ENCODE results near the gene ZBTB44. TPM values are rescaled to one million over a fixed set of nuclear protein-coding genes. Genes with fewer than 3 reads are reported as not detected.
A peak's percentile ranks its signal among the peaks of the same experiment; 100 is the strongest.

ZBTB44 gene, protein sequence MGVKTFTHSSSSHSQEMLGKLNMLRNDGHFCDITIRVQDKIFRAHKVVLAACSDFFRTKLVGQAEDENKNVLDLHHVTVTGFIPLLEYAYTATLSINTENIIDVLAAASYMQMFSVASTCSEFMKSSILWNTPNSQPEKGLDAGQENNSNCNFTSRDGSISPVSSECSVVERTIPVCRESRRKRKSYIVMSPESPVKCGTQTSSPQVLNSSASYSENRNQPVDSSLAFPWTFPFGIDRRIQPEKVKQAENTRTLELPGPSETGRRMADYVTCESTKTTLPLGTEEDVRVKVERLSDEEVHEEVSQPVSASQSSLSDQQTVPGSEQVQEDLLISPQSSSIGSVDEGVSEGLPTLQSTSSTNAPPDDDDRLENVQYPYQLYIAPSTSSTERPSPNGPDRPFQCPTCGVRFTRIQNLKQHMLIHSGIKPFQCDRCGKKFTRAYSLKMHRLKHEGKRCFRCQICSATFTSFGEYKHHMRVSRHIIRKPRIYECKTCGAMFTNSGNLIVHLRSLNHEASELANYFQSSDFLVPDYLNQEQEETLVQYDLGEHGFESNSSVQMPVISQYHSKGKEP
- polyA plus RNA-seq (2013, experiment 1 of 2): 7.1 TPM
- 6.9 TPM for polyA plus RNA-seq (2013, experiment 2 of 2)

GRCh38 chr11:130314750-130315285 is at the start of gene ZBTB44:
Gene ZBTB44 (minus strand): TSS chr11:130314917. CDS start chr11:130261873, 53,044 bp downstream.
- Histone ChIP-seq H3K4me2 (ENCODE audit: low read length, poor library complexity, severe bottlenecking) (peak within 1 kb of the TSS; percentile 51), H3K4ac (ENCODE audit: low read depth in 1 of 2, low read length in 2 of 2) (peak within 1 kb of the TSS in 1 of 2 experiments; percentile 61), H2BK12ac (ENCODE audit: low read length in 2 of 2) (peak within 1 kb of the TSS in 1 of 2 experiments; percentile 78), H4K8ac (ENCODE audit: low read length) (peak within 1 kb of the TSS; percentile 99), H3K36me3 (ENCODE audit: control insufficient read depth in 1 of 2, insufficient read depth in 2 of 2, low read depth in 1 of 2, low read length in 2 of 2) (no peaks in the 10 kb centered on the region), H2AK5ac (ENCODE audit: low read length, severe bottlenecking) (peak within 1 kb of the TSS; percentile 14), H2AFZ (ENCODE audit: low read depth, low read length) (peak within 1 kb of the TSS; percentile 86), H3K27me3 (ENCODE audit: control insufficient read depth in 1 of 2, insufficient read depth in 1 of 2, low read length in 2 of 2) (no peaks in the 10 kb centered on the region), H3K4me3 (ENCODE audit: insufficient read depth in 1 of 2, low read depth in 1 of 2, low read length in 2 of 2) (peak within 1 kb of the TSS; percentile 87 to 91), H3K18ac (ENCODE audit: low read depth in 1 of 2, low read length in 2 of 2) (peak within 1 kb of the TSS; percentile 91 to 92), H2BK15ac (ENCODE audit: low read depth, poor library complexity, severe bottlenecking) (peak within 1 kb of the TSS; percentile 80), H3K79me1 (replicated peaks; ENCODE audit: low read length, poor library complexity, severe bottlenecking) (peaks cover 13% of the 10 kb centered on the region), H4K91ac (ENCODE audit: low read length) (peak within 1 kb of the TSS; percentile 68), H2BK5ac (ENCODE audit: low read depth, low read length, poor library complexity, severe bottlenecking) (peak within 1 kb of the TSS; percentile 79), H3K9ac (ENCODE audit: low read length) (peak within 1 kb of the TSS; percentile 87), H3K23ac (ENCODE audit: low read length in 2 of 2) (peak within 1 kb of the TSS in 1 of 2 experiments; percentile 96), H3K4me1 (ENCODE audit: control insufficient read depth, insufficient read depth, low read depth, low read length) (peaks cover 14% of the 10 kb centered on the region), H3K14ac (ENCODE audit: low read length in 2 of 2) (peak within 1 kb of the TSS in 1 of 2 experiments; percentile 84), H3K27ac (ENCODE audit: low read length, poor library complexity, severe bottlenecking) (peak within 1 kb of the TSS; percentile 57), H3K9me3 (ENCODE audit: control insufficient read depth, low read length) (peaks cover 2% of the 10 kb centered on the region), H2BK120ac (ENCODE audit: low read depth, low read length) (peak within 1 kb of the TSS; percentile 79)
- WGBS: 8% methylated on average over 24 of the region's 42 CpGs
- DNase-seq: peak; percentile 84

- no peak overlapping the region for H3K4me2 ChIP-seq (ENCODE audit: low read length, poor library complexity, severe bottlenecking)
- H3K4me1 ChIP-seq (ENCODE audit: control insufficient read depth, insufficient read depth, low read depth, low read length): no peaks in the 10 kb centered on the region
- no peak overlapping the region for H3K27ac ChIP-seq (ENCODE audit: low read length, poor library complexity, severe bottlenecking)
- H3K79me1 ChIP-seq (replicated peaks; ENCODE audit: low read length, poor library complexity, severe bottlenecking): no peaks in the 10 kb centered on the region
- no peak overlapping the region for H3K23ac ChIP-seq (ENCODE audit: low read length in 2 of 2)
- H3K9ac ChIP-seq (ENCODE audit: low read length): no peak overlapping the region
- H3K14ac ChIP-seq (ENCODE audit: low read length in 2 of 2): no peak overlapping the region
- no peak overlapping the region for H2AFZ ChIP-seq (ENCODE audit: low read depth, low read length)
- DNase-seq: no peak
- no peak overlapping the region for H3K4ac ChIP-seq (ENCODE audit: low read depth in 1 of 2, low read length in 2 of 2)
- H2BK120ac ChIP-seq (ENCODE audit: low read depth, low read length): no peak overlapping the region
- peaks cover 2 to 16% of the 10 kb centered on the region in 2 experiments for H3K27me3 ChIP-seq (ENCODE audit: control insufficient read depth in 1 of 2, insufficient read depth in 1 of 2, low read length in 2 of 2)
- H3K36me3 ChIP-seq (ENCODE audit: control insufficient read depth in 1 of 2, insufficient read depth in 2 of 2, low read depth in 1 of 2, low read length in 2 of 2): no peaks in the 10 kb centered on the region
- H3K18ac ChIP-seq (ENCODE audit: low read depth in 1 of 2, low read length in 2 of 2): no peak overlapping the region
- no peak overlapping the region for H2BK15ac ChIP-seq (ENCODE audit: low read depth, poor library complexity, severe bottlenecking)
- H3K9me3 ChIP-seq (ENCODE audit: control insufficient read depth, low read length): peaks cover 22% of the 10 kb centered on the region
- no peak overlapping the region for H2AK5ac ChIP-seq (ENCODE audit: low read length, severe bottlenecking)
- no peak overlapping the region for H3K4me3 ChIP-seq (ENCODE audit: insufficient read depth in 1 of 2, low read depth in 1 of 2, low read length in 2 of 2)
- no peak overlapping the region for H4K91ac ChIP-seq (ENCODE audit: low read length)
- no peak overlapping the region for H4K8ac ChIP-seq (ENCODE audit: low read length)
- H2BK5ac ChIP-seq (ENCODE audit: low read depth, low read length, poor library complexity, severe bottlenecking): no peak overlapping the region
- H2BK12ac ChIP-seq (ENCODE audit: low read length in 2 of 2): no peak overlapping the region
Measured at GRCh38 chr11:130359419-130359818, 44.7 kb upstream of the ZBTB44 start.

DNA sequence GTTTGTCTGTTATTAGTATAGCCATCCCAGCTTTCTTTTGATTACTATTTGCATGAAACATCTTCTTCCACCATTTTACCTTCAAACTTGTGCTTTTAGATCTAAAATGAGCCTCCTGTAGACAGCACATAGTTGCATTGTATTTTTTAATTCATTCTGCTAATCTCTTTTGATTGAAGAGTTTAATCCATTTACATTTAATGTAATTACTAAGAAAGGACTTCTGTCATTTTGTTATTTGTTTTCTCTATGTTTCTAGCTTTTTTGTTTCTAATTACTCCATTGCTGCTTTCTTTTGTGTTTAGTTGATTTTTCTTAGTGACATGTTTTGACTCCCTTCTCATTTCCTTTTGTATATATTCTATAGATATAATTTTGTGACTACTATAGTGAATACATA is 43.7 kb upstream of the ZBTB44 start:
- no peak for DNase-seq
- Histone ChIP-seq H4K91ac (ENCODE audit: low read length) (no peak overlapping the region), H2BK15ac (ENCODE audit: low read depth, poor library complexity, severe bottlenecking) (no peak overlapping the region), H3K14ac (ENCODE audit: low read length in 2 of 2) (no peak overlapping the region), H2BK5ac (ENCODE audit: low read depth, low read length, poor library complexity, severe bottlenecking) (no peak overlapping the region), H3K79me1 (replicated peaks; ENCODE audit: low read length, poor library complexity, severe bottlenecking) (no peaks in the 10 kb centered on the region), H3K4ac (ENCODE audit: low read depth in 1 of 2, low read length in 2 of 2) (no peak overlapping the region), H2BK12ac (ENCODE audit: low read length in 2 of 2) (no peak overlapping the region), H2AK5ac (ENCODE audit: low read length, severe bottlenecking) (no peak overlapping the region), H3K36me3 (ENCODE audit: control insufficient read depth in 1 of 2, insufficient read depth in 2 of 2, low read depth in 1 of 2, low read length in 2 of 2) (no peaks in the 10 kb centered on the region), H2BK120ac (ENCODE audit: low read depth, low read length) (no peak overlapping the region), H2AFZ (ENCODE audit: low read depth, low read length) (no peak overlapping the region), H3K4me1 (ENCODE audit: control insufficient read depth, insufficient read depth, low read depth, low read length) (no peaks in the 10 kb centered on the region), H3K23ac (ENCODE audit: low read length in 2 of 2) (no peak overlapping the region), H3K27me3 (ENCODE audit: control insufficient read depth in 1 of 2, insufficient read depth in 1 of 2, low read length in 2 of 2) (peaks cover 3 to 6% of the 10 kb centered on the region in 2 experiments), H3K9ac (ENCODE audit: low read length) (no peak overlapping the region), H4K8ac (ENCODE audit: low read length) (no peak overlapping the region), H3K9me3 (ENCODE audit: control insufficient read depth, low read length) (peaks cover 22% of the 10 kb centered on the region), H3K18ac (ENCODE audit: low read depth in 1 of 2, low read length in 2 of 2) (no peak overlapping the region), H3K4me3 (ENCODE audit: insufficient read depth in 1 of 2, low read depth in 1 of 2, low read length in 2 of 2) (no peak overlapping the region), H3K4me2 (ENCODE audit: low read length, poor library complexity, severe bottlenecking) (no peak overlapping the region), H3K27ac (ENCODE audit: low read length, poor library complexity, severe bottlenecking) (no peak overlapping the region)

DNA sequence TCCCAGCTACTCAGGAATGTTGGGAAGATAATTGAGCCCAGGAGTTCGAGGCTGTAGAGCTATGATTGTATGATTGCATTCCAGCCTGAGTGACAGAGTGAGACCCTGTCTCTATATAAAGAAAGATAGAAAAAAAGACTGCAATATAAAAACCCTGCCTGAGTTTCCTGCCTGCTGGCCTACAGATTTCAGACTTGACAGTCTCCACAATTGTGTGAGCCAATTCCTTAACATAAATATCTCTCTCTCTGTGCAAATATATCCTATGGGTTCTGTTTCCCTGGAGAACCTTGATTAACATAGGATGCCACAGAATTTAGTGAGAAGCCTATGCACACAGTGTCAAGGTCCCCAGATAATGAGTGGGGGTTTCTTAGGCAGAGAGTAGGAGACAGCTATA is 32.5 kb upstream of the ZBTB44 start:
- Histone ChIP-seq H3K9ac (ENCODE audit: low read length) (no peak overlapping the region), H2AFZ (ENCODE audit: low read depth, low read length) (no peak overlapping the region), H3K36me3 (ENCODE audit: control insufficient read depth in 1 of 2, insufficient read depth in 2 of 2, low read depth in 1 of 2, low read length in 2 of 2) (no peaks in the 10 kb centered on the region), H3K27ac (ENCODE audit: low read length, poor library complexity, severe bottlenecking) (no peak overlapping the region), H2BK15ac (ENCODE audit: low read depth, poor library complexity, severe bottlenecking) (no peak overlapping the region), H3K27me3 (ENCODE audit: control insufficient read depth in 1 of 2, insufficient read depth in 1 of 2, low read length in 2 of 2) (peaks cover 4 to 10% of the 10 kb centered on the region in 2 experiments), H3K79me1 (replicated peaks; ENCODE audit: low read length, poor library complexity, severe bottlenecking) (no peaks in the 10 kb centered on the region), H3K14ac (ENCODE audit: low read length in 2 of 2) (no peak overlapping the region), H2BK12ac (ENCODE audit: low read length in 2 of 2) (no peak overlapping the region), H3K4ac (ENCODE audit: low read depth in 1 of 2, low read length in 2 of 2) (no peak overlapping the region), H3K4me3 (ENCODE audit: insufficient read depth in 1 of 2, low read depth in 1 of 2, low read length in 2 of 2) (no peak overlapping the region), H3K18ac (ENCODE audit: low read depth in 1 of 2, low read length in 2 of 2) (no peak overlapping the region), H4K91ac (ENCODE audit: low read length) (no peak overlapping the region), H3K4me1 (ENCODE audit: control insufficient read depth, insufficient read depth, low read depth, low read length) (no peaks in the 10 kb centered on the region), H2BK5ac (ENCODE audit: low read depth, low read length, poor library complexity, severe bottlenecking) (no peak overlapping the region), H3K23ac (ENCODE audit: low read length in 2 of 2) (no peak overlapping the region), H2BK120ac (ENCODE audit: low read depth, low read length) (no peak overlapping the region), H3K4me2 (ENCODE audit: low read length, poor library complexity, severe bottlenecking) (no peak overlapping the region), H3K9me3 (ENCODE audit: control insufficient read depth, low read length) (peaks cover 4% of the 10 kb centered on the region), H2AK5ac (ENCODE audit: low read length, severe bottlenecking) (no peak overlapping the region), H4K8ac (ENCODE audit: low read length) (no peak overlapping the region)
- WGBS: 38% methylated on average over 1 of the region's 1 CpG
- no peak for DNase-seq

Data from mesenchymal stem cell (in vitro differentiated cells and primary cell).